NOMO-1 treated with dmso at 0.1 percent for 144 hours (cell line): Measurements from ENCODE around the gene RNPC3.

Experiments used
- DNase-seq: peaks from one replicate; lab custom pipeline; 2025; ENCODE audit not compliant: unreplicated experiment; lab: John Stamatoyannopoulos, UW

RNPC3 gene, protein sequence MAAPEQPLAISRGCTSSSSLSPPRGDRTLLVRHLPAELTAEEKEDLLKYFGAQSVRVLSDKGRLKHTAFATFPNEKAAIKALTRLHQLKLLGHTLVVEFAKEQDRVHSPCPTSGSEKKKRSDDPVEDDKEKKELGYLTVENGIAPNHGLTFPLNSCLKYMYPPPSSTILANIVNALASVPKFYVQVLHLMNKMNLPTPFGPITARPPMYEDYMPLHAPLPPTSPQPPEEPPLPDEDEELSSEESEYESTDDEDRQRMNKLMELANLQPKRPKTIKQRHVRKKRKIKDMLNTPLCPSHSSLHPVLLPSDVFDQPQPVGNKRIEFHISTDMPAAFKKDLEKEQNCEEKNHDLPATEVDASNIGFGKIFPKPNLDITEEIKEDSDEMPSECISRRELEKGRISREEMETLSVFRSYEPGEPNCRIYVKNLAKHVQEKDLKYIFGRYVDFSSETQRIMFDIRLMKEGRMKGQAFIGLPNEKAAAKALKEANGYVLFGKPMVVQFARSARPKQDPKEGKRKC

DNA sequence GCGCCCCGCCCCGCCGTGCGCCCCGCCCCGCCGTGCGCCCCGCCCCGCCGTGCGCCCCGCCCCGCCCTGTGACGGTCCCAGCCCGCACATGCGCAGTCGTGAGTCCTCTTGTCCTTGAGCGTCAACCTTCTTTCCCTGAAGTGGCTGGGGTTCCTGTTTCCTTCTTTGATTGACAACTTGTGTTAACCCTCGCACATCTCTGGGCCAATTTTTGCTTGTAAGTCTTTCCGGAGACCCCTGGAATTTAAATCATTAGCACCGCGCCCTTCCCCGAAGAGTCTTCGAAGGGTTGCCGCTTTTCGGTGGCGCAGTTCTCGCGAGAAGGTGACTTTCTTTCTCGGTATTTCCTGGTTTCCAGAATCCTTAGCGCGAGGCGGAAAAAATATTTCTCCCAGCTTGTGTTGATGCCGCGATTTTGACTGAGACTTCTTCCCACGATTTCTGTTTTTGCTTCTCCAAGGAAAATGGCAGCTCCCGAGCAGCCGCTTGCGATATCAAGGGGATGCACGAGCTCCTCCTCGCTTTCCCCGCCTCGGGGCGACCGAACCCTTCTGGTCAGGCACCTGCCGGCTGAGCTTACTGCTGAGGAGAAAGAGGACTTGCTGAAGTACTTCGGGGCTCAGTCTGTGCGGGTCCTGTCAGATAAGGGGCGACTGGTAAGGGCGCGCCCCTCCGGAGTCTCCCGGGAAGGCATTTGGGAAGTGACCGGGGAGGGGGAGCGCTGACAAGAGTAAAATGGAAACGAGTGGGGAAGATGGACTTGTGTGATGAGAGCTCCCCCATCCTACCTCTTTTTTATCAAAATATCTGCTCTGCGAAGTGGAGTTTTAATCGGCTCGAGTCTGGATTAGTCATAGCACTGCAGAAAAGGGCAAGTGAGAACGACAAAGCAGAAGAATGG, at the start of gene RNPC3:
TSS of gene RNPC3 (plus strand) at position 93 of the 901 bp plus-strand sequence. CDS start at position 465, 372 bp downstream.
- peak; percentile 82 for DNase-seq

DNA sequence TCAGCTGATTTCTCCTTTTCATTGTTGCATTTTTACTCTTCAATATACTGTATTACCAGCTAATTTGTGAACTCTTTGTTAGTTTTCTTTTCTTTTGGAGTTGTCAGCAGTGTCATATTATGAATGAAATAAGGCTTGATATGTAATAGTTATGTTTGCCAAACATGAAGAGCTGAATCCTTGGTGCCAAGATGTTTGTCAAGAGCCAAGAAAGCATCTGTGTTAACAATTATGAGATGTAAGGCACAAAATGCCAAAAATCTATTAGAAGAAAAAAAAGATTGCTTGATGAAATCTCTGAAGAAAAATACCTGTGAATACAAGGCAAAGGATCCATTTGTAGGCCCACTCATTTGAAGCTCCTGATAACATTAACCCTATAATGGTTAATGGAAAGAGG, 48.4 kb upstream of the RNPC3 start:
- DNase-seq: no peak

DNA sequence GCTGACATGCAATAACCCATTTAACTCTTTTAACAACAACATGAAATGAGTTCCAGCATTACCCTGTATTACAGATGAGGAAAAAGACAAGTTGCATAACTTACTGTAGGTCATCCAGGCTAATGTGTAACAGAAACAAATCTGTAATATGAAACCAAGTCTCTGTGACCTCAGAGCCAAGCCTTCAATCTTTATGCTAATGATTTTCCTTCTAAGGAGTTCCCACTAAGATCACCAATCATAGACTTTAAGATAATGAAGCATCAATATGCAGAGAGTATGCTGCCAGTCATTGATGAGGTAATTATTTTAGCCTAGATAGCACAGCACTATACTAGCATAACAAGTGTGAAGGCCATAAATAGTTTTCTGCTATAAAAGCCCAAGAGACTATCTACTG, 35.6 kb upstream of the RNPC3 start:
- DNase-seq: no peak

DNA sequence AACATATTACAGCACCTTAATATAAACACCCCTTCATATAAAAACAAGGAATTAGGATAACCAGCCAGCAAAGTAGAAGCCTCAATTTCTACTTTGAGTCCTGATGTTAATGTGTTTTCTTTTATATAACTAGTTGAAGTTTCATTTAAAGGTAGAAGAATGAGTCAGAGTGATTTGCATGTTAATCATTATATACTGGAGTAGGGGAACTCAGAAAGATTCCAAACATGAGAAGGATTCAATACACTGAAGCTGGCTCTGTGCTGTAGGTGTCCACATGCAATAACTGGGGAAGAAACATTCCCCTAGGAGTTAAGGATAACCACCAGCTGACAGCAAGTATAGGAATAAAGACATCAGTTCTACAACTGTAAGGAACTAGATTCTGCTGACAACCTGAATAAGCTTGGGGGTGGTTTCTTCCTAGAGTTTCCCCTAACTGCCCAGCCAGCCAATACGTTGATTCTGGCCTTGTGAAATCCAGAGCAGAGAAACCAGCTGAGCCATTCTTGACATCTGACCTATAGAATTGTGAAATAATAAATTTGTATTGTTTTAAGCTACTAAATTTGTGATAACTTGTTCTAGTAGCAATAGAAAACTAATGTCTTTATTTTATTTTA, 33.4 kb upstream of the RNPC3 start:
- DNase-seq: no peak

DNA sequence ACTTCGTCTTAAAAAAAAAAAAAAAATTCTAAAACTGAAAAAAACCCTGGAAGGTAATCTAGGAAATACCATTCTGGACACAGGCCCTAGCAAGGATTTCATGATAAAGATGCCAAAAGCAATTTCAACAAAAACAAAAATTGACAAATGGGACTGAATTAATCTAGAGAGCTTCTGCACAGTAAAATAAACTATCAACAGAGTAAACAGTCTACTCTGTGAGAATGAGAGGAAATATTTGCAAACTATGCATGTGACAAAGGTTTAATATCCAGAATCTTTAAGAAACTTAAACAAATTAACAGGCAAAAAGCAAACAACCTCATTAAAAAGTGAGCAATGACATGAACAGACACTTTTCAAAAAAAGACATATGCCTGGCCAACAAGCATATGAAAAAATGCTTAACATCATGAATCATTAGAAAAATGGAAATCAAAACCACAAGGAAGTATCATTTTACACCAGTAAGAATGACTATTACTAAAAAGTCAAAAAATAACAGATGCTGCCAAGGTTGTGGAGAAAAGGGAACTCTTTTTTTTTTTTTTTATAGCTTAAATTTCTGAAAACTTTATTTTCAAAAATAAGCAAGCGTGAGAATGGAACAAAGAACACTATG, 29.4 kb upstream of the RNPC3 start:
- no peak for DNase-seq

DNA sequence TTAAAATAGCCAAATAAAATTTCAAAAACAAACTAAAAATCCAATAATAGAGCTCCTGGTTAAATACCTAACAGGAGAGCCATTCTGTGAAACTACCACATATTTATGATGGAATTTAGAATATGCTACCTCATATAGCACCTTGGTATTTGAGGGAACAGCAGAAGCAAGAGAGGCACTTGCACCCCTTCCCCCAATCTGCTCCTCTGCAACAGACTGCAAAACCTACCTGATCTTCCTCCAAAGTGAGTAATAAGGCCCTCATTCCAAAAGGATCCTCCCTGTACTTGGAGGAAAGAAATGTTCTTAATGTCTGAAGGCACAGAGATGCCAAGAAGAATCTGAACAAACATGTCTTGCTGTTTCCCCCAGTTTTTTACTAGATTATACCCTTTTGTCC, 28.1 kb upstream of the RNPC3 start:
- no peak for DNase-seq

DNA sequence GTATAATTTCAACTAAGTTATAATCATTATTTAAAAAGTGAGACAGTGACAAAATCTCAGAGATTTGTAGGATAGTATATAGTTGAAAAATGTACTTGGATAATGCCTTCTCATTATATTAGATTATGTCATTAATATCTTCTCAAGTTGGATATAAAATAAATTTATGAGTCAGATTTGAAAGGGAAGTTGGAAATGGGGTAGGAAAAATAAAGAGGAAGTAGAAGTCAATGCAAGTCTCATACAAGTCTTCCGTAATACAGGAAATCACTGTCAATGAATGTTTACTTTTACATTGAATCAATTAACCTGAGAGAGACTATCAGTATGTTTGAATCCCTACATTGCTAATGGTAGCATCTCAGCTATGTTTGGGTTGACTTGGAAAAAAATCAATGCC, 16.2 kb upstream of the RNPC3 start:
- no peak for DNase-seq

DNA sequence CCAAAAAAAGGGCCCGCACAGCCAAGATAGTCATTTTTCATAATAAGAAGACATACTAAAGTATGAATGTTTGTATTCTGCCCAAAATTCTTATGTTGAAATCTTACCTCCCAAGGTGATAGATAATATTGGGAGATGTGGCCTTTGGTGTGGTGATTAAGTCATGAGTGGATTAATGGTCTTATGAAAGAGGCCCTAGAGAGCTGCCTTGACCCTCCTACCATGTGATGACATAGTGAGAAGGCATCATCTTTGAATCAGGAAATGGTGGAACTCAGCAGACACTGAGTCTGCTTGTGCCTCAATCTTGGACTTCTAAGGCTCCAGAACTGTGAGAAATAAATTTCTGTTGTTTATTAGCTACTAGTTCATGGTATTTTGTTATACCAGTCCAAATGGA, 11.8 kb upstream of the RNPC3 start:
- no peak for DNase-seq

DNA sequence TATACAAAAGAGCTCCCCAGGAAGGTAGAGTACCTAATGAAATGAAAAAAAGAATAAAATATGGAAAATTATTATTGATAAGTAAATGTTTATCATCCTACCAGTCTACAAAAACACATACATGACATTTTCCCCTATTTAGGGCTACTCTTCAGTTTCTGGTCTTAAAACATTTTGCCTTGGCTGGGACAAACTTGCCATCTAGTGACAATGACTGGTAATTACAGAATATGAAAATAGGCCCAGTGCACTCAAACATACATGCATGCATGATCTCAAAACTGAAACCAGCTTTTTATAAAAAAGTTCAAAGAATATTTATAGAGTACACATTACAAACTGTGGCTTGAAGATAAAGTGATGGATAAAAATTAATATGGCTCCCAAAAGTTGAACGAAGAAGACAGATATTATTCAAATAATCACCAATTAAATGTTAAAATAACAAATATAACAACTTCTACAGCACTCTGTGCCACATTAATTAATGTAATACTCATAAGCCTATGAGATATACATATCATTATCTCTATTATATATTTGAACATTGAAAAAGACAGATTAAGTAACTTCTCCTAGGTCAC, 10.5 kb upstream of the RNPC3 start:
- peak; percentile 27 for DNase-seq

DNA sequence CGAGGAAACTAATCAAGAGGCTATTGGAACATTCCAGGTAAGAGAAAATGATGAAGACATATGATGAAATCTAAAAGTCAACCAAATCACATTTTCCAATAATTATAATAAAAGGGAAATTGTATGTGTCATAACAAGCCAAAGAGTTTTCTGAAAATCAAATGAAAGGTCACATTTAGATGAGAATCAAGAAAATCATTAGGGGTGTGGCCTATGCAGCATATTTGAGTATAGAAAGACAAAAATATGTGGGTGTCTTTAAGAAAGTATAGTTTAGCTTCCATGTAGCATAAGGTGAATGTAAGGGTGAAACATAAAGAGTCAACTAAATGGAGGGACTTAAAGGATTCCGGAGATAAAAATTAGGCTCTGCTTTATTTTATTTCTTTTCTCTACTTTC, 9.2 kb upstream of the RNPC3 start:
- DNase-seq: no peak

DNA sequence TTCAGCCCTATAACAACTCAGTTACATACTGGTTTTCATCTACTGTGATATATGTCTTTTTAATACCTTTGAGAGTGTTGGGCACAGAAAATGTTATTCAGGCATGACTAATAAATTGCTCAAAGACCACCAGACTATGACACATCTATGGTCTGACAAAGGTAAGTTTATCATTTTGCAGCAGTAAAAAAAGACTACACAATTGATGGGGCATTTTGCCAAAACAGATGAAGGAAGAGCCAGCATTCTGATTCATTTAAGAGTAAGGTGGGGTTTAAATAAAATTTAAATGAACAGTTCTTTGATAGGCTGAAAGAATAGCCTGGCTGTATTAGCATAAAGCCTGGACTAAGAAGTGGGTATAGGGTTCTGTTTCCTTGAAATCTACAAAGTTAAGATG, 8.8 kb upstream of the RNPC3 start:
- DNase-seq: no peak

DNA sequence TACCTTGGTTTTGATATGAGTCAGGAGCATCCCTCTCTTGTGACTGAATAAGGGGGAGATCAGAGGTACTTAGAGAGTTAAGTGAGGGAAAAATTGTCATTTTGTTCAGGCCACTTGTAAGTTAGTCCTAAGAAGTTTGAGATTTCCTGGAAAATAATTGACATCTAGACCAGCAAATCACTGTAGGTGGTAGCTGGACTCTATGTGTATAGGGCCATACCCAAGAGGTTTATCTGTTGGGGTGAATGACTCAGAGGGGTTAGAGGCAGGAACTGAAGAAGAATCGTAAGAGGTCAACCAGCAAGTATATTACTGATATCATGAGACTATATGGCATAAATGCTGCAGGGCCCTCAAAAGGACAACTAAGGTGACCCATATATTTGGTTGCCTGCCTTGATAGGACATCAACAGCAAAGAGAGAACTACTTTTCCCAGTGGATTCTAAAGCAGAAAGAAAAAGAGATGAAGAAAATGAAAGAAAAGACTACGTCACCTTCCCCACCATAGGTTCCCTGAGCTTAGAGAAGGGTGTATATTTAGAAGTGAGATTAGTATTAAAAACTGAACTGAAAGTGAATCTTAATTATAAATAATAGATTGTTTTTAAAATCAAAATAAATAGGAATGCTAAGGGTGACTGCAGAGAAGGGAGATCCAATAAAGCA, 8.0 kb upstream of the RNPC3 start:
- no peak for DNase-seq

DNA sequence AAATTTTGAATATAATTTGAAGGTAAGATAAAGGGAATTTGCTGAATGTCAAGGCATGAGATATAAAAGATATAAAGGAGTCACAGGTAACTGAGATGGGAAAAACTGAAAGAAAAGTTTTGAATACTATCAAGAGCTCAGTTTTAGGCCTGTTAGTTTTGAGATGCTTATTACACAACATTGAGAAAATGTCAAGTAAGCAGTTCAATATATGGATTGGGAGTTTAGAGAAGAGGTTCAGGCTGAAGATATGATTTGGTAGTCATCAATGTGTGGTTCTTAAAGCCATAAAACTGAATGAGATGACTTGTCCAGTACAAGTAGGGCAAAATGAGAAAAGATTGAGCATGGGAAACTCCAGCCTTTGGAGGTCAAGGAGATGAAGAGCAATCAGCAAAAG, 4.7 kb upstream of the RNPC3 start:
- DNase-seq: no peak

DNA sequence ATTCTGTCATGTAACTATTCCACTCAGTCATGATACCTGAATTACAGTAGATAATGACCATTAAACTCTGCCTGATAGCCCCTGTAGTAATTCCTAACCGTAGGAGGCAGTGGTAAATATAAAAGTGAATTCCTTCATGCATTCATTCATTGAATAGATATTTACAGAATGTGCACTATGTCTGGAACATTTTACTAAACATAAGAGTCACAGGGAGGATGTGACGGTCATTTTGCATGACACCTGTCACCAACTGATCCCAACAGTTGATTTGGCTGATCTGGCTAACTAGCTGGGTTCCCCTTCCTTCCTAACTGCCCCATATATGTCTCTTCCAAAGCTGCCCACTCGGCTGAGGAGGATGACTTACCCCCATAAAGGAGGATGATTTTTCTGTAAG, 2.2 kb upstream of the RNPC3 start:
- no peak for DNase-seq

DNA sequence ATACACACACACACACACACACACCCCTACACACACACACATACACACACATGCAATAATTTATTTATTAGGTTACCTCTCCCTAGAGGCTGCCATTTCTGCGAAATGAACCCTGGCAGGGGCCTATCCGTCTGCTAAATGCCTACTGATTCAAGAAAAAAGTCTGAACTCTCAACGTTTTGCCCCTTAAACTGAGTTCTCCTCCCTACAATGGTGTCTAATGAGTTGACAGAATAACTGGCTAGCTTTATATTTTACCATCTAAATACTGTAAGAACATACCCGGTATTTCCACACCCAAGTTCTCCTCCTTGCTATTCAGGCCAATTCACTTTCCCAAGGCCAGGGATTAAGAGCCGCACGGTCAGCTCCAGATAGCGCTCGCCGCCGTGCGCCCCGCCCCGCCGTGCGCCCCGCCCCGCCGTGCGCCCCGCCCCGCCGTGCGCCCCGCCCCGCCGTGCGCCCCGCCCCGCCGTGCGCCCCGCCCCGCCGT, 339 bp upstream of the RNPC3 start:
- DNase-seq: peak; percentile 48

DNA sequence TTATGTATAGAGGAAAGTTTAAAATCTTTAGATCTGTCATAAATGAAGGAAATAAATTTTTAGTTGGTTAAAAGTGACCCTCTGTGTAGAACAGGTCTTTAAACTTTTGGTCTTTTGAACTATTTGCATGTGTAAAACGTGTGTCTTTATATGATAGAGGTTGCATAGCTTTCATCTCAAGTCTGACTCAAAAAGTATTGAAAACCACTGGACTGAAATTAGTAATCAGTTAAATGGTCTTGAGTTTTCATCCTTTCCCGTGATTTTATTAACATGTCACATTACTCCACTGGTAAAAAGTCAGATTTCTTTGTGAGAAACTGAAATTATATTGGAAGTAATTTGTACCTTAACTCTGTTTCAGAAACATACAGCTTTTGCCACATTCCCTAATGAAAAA, 1.8 kb downstream of the RNPC3 start:
- no peak for DNase-seq

DNA sequence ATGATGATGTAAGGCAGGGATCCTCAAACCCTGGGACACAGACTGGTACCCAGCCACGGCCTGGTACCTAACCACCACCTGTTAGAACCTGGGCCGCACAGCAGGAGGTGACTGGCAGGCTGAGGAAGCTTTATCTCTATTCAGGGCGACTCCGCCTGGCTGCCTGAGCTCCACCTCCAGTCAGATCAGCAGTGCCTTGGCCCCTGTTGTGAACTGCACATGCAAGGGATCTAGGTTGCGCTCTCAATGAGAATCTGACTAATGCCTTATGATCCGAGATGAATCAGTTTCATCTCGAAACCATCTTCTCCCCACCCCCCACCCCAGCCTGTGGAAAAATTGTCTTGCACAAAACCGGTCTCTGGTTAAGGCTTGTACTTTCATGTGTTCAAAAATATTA, 4.2 kb downstream of the RNPC3 start:
- DNase-seq: no peak

DNA sequence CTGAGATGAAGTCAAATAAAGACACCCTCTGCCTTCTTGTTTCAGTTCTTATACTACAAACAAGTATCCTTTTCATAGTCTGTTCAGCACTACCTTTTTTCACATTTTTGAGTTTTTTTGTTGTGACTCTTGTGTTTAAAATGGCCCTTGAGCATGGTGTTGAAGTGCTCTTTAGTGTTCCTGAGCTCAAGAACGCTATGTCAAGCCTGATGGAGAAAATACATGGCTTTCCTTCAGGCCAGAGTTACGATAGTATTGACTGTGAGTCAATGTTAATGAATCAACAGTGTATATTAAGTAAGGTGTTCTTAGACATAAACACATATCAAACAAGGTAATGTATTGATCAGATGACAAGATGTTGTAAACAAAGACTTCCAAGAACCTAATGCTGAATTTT, 12.7 kb downstream of the RNPC3 start:
- no peak for DNase-seq

DNA sequence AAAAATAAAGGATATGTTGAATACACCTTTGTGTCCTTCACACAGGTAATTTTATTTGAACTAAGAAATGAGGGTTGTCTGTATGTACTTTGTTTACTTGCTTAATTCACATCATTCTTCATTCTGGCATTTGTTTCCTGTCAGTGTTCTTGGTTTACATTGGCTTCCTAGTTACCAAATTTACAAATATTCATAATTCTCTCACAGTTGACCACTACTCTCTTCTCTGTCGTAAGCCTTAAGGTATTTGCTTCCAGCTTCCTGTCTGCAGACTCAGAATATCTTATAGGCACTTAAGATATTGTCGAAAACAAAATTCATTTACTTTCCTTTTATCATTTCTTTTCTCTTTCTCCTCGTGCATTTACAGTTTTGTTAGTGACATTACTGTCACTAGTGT, 15.9 kb downstream of the RNPC3 start:
- no peak for DNase-seq

DNA sequence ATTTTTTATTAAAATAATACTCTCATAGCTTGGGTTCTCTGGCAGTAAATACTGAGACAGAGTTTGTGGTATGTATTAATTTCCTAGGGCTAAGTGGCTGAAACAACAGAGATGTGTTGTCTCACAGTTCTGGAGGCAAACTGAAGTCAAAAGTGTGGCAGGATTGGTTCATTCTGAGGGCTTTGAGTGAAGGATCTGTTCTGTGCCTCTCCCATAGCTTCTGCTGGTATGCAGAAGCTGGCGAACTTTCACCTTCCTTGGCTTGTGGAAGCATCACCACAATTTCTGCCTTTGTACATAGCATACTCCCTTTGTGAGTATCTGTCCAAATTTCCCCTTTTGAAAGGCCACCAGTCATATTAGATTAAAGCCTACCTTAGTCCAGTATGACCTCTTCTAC, 21.0 kb downstream of the RNPC3 start:
- no peak for DNase-seq
